ENCODE data around the gene EXOC6B. TPM values are rescaled to one million over a fixed set of nuclear protein-coding genes. Genes with fewer than 3 reads are reported as not detected.

Gene EXOC6B
- total RNA-seq, 1 experiment from 2014 or later, result 40.1 TPM

GRCh38 chr2:72544554-72544953, 281.3 kb downstream of the EXOC6B start:
- no peak overlapping the region for H4K5ac ChIP-seq (ENCODE audit: insufficient read length, low read depth, low read length)
- H2AK5ac ChIP-seq (ENCODE audit: insufficient read length, low read length), result no peak overlapping the region
- H2BK5ac ChIP-seq (ENCODE audit: insufficient read length, low read length), result no peak overlapping the region
- H3K4ac ChIP-seq (ENCODE audit: low read depth, low read length), result no peak overlapping the region
- H3K36me3 Mint-ChIP-seq (ENCODE audit: insufficient read depth in 1 of 3, low read depth in 3 of 3), result 0 out of 7 replicates have a peak, but pooled peaks cover 0 to 2% (median 0%) of the 10 kb centered on the region in 3 experiments
- H2AFZ ChIP-seq (ENCODE audit: low read length), result no peak overlapping the region
- no peaks in the 10 kb centered on the region for H3K27me3 ChIP-seq (ENCODE audit: insufficient read depth, low read length)
- no peaks in the 10 kb centered on the region for H3K27me3 Mint-ChIP-seq (ENCODE audit: low read depth)
- H3K27ac Mint-ChIP-seq, result no peak overlapping the region
- H3K23me2 ChIP-seq (ENCODE audit: insufficient read length, low read depth, low read length, poor library complexity, severe bottlenecking), result no peaks in the 10 kb centered on the region
- H4K91ac ChIP-seq (ENCODE audit: insufficient read length, low read depth, low read length), result no peak overlapping the region
- no peak overlapping the region for H4K8ac ChIP-seq (replicated peaks; ENCODE audit: insufficient read length, low read depth, low read length)
- H3K9ac ChIP-seq (ENCODE audit: extremely low read depth, insufficient read length, low read length), result no peak overlapping the region
- no peak overlapping the region for H3K23ac ChIP-seq (ENCODE audit: insufficient read length, low read depth, low read length)
- H3K4me1 ChIP-seq (ENCODE audit: insufficient read depth, low read length), result no peaks in the 10 kb centered on the region
- peaks cover 0 to under 1% of the 10 kb centered on the region in 2 experiments; a peak in 2 of 4 replicates for H3K4me1 Mint-ChIP-seq
- no peak overlapping the region for H2BK120ac ChIP-seq (ENCODE audit: low read depth, low read length, poor library complexity, severe bottlenecking)
- no peaks in the 10 kb centered on the region for H3K79me2 ChIP-seq (ENCODE audit: insufficient read depth, low read length)
- no peak overlapping the region for H3K4me2 ChIP-seq (ENCODE audit: insufficient read depth, insufficient read length, low read length)
- H2BK15ac ChIP-seq (ENCODE audit: low read depth, low read length), result no peak overlapping the region
- H3K9me3 ChIP-seq (ENCODE audit: control insufficient read depth, low read depth, low read length), result no peaks in the 10 kb centered on the region
- no peak overlapping the region for H3K27ac ChIP-seq (ENCODE audit: insufficient read length, low read depth, low read length)
- no peak overlapping the region for H3K56ac ChIP-seq (ENCODE audit: insufficient read length, low read depth, low read length)
- no peaks in the 10 kb centered on the region for H3K79me1 ChIP-seq (ENCODE audit: insufficient read depth, low read depth, low read length, poor library complexity, severe bottlenecking)
- no peaks in the 10 kb centered on the region for H4K20me1 ChIP-seq (ENCODE audit: control insufficient read depth, insufficient read depth, insufficient read length)
- H2BK20ac ChIP-seq (ENCODE audit: low read depth, low read length, poor library complexity, severe bottlenecking), result no peak overlapping the region
- H2BK12ac ChIP-seq (ENCODE audit: insufficient read length, low read depth, low read length), result no peak overlapping the region
- no peak overlapping the region for H3K4me3 Mint-ChIP-seq
- H3K18ac ChIP-seq (ENCODE audit: insufficient read length, low read depth, low read length), result no peak overlapping the region
- DNase-seq, result no peak
- TF ChIP-seq CTCF (conservative IDR thresholded peaks at IDR 0.05), result no peak
- H3K9me3 Mint-ChIP-seq, result no peaks in the 10 kb centered on the region
- no peak overlapping the region for H3T11ph ChIP-seq (ENCODE audit: low read length)
- no peak overlapping the region for H3K14ac ChIP-seq (ENCODE audit: insufficient read depth, low read length)
